ENCODE results near the gene BGN.

BGN gene

GRCh38 chrX:153537526-153538295 is 42.9 kb downstream of the BGN start:
- DNase-seq, result peak; percentile 72

GRCh38 chrX:153538424-153538823 is 43.6 kb downstream of the BGN start:
- DNase-seq, result no peak

GRCh38 chrX:153539171-153539978 is 44.6 kb downstream of the BGN start:
- peak; percentile 85 for DNase-seq

- no peak for DNase-seq
These were observed 45.2 kb downstream of the BGN start for GRCh38 chrX:153539979-153540358.

GRCh38 chrX:153544727-153545126 is 49.9 kb downstream of the BGN start:
- no peak for DNase-seq

DNA sequence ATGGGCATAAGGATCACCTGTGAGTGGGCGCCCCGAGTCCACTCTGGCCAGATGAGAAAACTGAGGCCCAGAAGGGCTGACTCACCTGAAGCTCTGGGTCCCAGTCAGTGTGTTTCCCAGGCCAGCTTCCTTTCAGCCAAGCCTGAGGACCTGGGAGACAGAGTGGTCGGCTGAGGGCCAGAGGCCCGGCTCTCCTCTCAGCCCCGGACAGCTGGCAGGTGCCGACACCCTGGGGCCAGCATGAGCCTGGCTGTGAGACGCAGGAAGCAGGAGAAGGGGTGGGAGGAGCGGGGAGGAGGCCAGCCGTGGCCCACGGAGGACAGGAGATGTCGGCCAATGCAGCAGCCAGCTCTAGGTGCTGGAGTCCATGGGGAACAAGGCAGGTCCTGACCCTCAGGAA is 51.6 kb downstream of the BGN start:
- no peak for DNase-seq

DNA sequence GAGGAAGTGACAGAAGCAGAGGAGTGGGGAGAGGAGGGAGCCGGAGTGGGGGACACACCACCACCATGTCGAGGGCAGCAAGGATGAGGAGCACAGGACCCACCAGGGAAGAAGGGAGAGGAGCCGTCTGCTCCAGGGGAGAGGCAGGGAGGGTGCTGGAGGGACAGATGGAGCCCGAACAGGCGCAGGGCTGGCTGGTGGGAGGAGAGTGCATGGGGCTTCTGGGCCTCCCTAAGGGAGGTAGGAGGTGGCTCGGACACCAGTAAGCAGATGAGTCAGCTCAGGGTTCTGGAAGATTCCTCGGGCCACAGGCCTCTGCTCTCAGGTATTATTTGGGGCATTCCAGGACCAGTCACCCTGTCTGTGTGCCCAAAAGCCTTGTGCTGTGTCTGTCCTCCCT is 52.4 kb downstream of the BGN start:
- no peak for DNase-seq

GRCh38 chrX:153549231-153549630 is 54.5 kb downstream of the BGN start:
- no peak for DNase-seq

DNA sequence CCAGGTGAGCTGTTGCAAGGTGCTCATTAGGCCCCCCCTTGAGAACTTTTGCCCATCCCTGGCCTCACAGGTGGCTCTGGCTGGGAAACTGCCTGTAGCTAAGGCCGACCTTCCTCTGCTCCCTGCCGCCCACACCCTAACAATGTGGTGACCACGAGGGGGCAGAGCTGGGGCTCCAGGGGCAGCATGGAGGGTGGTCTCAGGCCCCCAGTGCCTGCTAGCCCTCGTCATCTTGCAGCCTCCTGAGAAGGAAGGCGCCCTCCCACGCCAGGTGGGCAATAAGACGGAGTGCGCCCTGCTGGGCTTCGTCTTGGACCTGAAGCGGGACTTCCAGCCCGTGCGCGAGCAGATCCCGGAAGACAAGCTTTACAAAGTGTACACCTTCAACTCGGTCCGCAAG is 55.0 kb downstream of the BGN start:
- no peak for DNase-seq

- no peak for DNase-seq
These were observed 56.4 kb downstream of the BGN start for GRCh38 chrX:153551135-153551534.

- peak; percentile 85 for DNase-seq
These were observed 59.9 kb downstream of the BGN start for GRCh38 chrX:153554519-153555167.

GRCh38 chrX:153556767-153557166 is 62.0 kb downstream of the BGN start:
- no peak for DNase-seq

DNA sequence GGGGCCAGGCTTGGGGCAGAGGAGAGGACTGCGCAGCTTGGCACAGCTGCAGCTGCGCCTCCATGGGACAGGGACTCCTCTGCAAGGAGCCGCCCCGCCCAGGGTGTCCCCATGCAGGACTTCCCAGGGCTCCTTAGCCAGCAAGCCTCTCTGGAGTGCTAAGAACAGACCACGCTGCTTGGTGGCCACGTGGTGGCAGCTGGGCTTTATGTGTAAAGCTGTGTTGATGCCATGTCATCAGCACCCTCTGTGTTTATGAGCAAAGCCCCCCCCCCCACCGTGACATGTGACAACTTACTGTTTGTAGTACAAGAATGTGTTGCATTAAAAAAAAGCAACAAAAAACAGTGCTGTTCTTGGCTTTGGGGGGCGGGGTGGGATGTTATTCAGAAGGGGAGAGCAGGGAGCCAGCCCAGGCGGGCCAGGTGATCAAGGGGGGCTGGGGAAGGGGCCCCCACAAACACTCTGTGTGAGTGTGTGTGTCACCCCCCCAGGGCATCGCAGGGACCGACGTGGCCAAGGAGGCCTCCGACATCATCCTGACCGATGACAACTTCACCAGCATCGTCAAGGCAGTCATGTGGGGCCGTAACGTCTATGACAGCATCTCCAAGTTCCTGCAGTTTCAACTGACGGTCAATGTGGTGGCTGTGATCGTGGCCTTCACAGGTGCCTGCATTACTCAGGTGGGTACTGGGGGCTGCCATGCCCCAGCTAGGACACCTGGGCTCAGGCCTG is 63.0 kb downstream of the BGN start:
- DNase-seq, result no peak

Data from eye (tissue), 1 donor.